HG02623 (cell line): ENCODE results near the gene ANAPC4.
A peak's percentile ranks its signal among the peaks of the same experiment; 100 is the strongest.

Experiments
- ATAC-seq: cut with Tn5 transposase; IDR thresholded peaks from one replicate; pipeline ENCODE4 v1.9.1; 2021; ENCODE audit warnings: moderate library complexity; ENCODE audit not compliant: unreplicated experiment

ANAPC4 gene

GRCh38 chr4:25430630-25431029 lies 53.6 kb downstream of the ANAPC4 start:
- ATAC-seq = no peak

- ATAC-seq = no peak
These were observed 57.1 kb downstream of the ANAPC4 start for GRCh38 chr4:25433966-25434827.

- no peak for ATAC-seq
These were observed 60.9 kb downstream of the ANAPC4 start for GRCh38 chr4:25437926-25438325.

- peak; percentile 92 for ATAC-seq
These were observed 62.9 kb downstream of the ANAPC4 start for GRCh38 chr4:25439918-25440477.

GRCh38 chr4:25440478-25441030 lies 63.5 kb downstream of the ANAPC4 start:
- no peak for ATAC-seq

GRCh38 chr4:25441519-25442117 lies 64.6 kb downstream of the ANAPC4 start:
- no peak for ATAC-seq

- ATAC-seq = no peak
These were observed 65.8 kb downstream of the ANAPC4 start for GRCh38 chr4:25442863-25443307.

- no peak for ATAC-seq
These were observed 66.8 kb downstream of the ANAPC4 start for GRCh38 chr4:25443851-25444250.

GRCh38 chr4:25446611-25447010 lies 69.5 kb downstream of the ANAPC4 start:
- no peak for ATAC-seq

- ATAC-seq = no peak
These were observed 71.5 kb downstream of the ANAPC4 start for GRCh38 chr4:25448379-25449109.

- ATAC-seq = no peak
These were observed 72.2 kb downstream of the ANAPC4 start for GRCh38 chr4:25449270-25449669.

- ATAC-seq = no peak
These were observed 72.6 kb downstream of the ANAPC4 start for GRCh38 chr4:25449688-25450087.

- no peak for ATAC-seq
These were observed 73.4 kb downstream of the ANAPC4 start for GRCh38 chr4:25450491-25450901.

- ATAC-seq = no peak
These were observed 74.6 kb downstream of the ANAPC4 start for GRCh38 chr4:25451676-25452075.

- ATAC-seq = no peak
These were observed 75.0 kb downstream of the ANAPC4 start for GRCh38 chr4:25452081-25452480.

GRCh38 chr4:25454476-25454875 lies 77.4 kb downstream of the ANAPC4 start:
- no peak for ATAC-seq

- ATAC-seq = no peak
These were observed 80.1 kb downstream of the ANAPC4 start for GRCh38 chr4:25457053-25457715.

- ATAC-seq = no peak
These were observed 90.1 kb downstream of the ANAPC4 start for GRCh38 chr4:25466966-25467697.

- ATAC-seq = no peak
These were observed 90.8 kb downstream of the ANAPC4 start for GRCh38 chr4:25467843-25468242.
